ENCODE measurements around the gene CLEC4G.

CLEC4G gene

DNA sequence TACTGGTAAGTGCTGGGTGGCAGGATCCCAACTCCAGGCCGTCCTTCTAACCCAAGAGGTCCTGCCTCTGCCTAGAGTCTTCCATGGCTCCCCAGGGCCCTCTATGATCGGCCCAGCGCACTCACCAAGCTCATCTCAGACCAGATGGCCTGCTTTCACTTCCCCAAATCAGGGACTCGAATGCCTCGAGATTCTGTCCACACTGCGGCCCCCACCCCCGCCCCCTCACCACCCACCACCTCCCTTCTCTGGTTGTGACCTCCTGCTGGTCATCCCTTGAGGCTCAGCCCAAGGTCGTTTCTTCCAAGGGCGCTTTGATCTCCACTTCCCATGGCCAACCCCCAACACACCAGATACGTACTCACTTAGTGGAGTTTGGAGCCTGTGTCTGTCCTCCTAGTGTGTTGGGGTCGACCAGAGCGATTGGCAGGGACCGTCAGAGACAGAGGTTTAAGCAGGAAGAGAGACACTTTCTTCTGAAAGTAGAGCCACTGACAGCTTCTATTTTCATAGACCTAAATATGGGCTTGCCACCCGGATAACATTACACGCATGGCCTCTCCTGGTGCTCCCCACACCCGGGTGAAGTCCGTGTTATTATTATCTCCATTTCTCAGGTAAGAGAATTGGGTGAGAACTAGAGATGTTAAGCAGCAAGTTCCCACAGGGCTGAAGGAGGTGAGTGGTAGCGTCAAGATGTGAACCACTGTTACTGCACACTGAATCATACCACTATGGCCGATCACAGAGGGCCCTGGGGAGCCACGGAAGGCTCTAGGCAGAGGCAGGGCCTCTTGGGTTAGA lies 30.1 kb downstream of the CLEC4G start, which contains the start of gene FCER2:
Gene FCER2, minus strand, starts transcription at position 478 of the 804 bp plus-strand sequence. CDS start 2,371 bp downstream, outside the sequence.
- TF ChIP-seq CTCF (IDR thresholded peaks at IDR 0.05; ENCODE audit: low read depth, low read length), result no peak
- no peak for DNase-seq
- Histone ChIP-seq H3K4me3 (ENCODE audit: low read depth, low read length) (no peak within 1 kb of the TSS), H3K27me3 (peaks cover 20% of the 10 kb centered on the region), H3K9me3 (no peaks in the 10 kb centered on the region), H3K36me3 (no peaks in the 10 kb centered on the region), H3K4me1 (no peaks in the 10 kb centered on the region)

- H3K27me3 ChIP-seq, result peaks cover 24% of the 10 kb centered on the region
- no peaks in the 10 kb centered on the region for H3K36me3 ChIP-seq
- no peaks in the 10 kb centered on the region for H3K4me1 ChIP-seq
- no peaks in the 10 kb centered on the region for H3K9me3 ChIP-seq
- TF ChIP-seq CTCF (IDR thresholded peaks at IDR 0.05; ENCODE audit: low read depth, low read length), result no peak
- no peak for DNase-seq
- H3K4me3 ChIP-seq (ENCODE audit: low read depth, low read length), result no peak overlapping the region
These were observed 30.8 kb downstream of the CLEC4G start for GRCh38 chr19:7701049-7701653.

DNA sequence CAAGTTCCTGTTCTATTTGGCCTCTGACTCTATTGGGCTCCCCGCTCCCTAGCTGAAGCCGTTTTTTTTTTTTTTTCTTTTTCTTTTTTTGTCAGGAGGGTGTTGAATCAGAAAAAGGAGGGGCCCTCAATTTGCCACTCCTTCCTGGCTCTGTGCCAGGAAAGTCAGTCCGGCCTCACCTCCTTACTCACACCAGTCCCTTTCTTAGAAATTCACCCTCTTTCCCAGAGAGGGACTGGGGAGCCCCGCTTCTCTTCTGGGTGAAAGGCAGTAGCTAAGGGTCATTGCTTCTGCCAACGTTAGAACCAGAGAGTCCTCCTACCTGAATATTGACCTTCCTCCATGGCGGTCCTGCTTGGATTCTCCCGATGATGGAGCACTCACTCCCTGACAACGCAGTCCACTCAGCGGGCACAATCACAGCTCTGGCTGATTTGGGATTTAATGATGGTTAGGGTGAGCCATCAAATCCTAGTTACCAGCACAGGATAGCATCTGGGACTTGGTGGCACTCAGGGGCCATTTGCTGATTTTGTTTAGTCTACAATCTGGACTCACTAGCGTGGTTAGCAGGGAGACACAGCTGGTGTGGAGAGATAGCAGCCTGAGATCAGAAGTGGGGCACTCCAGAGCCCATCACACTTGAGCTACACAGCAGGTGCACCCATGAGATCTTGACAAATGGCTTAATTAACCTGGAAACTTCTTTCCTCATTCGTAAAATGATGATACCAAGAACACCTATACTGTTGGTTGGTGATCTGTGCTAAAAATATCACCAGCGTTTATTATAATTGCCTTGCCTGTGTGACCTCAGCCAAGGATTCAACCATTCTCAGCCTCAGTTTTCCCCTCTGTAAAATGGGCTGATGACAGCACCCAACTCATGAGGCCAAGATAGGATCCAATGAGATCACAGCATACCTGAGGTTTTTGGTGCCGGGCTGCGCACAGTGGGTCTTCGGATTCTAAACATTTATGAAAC lies 32.2 kb downstream of the CLEC4G start:
- no peak for DNase-seq
- Histone ChIP-seq H3K27me3 (peaks cover 24% of the 10 kb centered on the region), H3K36me3 (no peaks in the 10 kb centered on the region), H3K9me3 (no peaks in the 10 kb centered on the region), H3K4me3 (ENCODE audit: low read depth, low read length) (no peak overlapping the region), H3K4me1 (no peaks in the 10 kb centered on the region)
- TF ChIP-seq CTCF (IDR thresholded peaks at IDR 0.05; ENCODE audit: low read depth, low read length), result no peak

GRCh38 chr19:7699003-7699402 lies 32.9 kb downstream of the CLEC4G start:
- Histone ChIP-seq H3K27me3 (peaks cover 24% of the 10 kb centered on the region), H3K4me1 (no peaks in the 10 kb centered on the region), H3K36me3 (no peaks in the 10 kb centered on the region), H3K4me3 (ENCODE audit: low read depth, low read length) (no peak overlapping the region), H3K9me3 (no peaks in the 10 kb centered on the region)
- TF ChIP-seq CTCF (IDR thresholded peaks at IDR 0.05; ENCODE audit: low read depth, low read length), result no peak
- DNase-seq, result no peak

DNA sequence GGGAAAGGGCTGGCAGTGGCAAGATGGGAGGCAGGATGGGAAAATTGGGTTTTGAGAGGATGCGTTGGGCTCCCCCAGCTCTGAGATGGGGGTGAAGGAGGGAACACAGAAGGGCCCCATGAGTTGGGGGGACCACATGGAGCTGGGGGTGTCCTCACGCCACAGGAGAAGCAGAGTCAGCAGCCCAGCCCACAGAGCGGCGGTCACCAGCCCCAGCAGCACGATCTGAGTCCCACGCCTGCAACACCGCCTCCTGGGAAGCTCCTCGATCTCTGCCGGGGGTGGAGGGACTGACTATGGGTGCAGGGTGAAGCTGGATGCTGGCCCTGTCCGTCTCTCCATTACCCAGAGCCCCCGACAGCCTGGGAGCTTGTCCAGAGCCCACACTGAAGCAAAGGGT lies 33.3 kb downstream of the CLEC4G start:
- Histone ChIP-seq H3K27me3 (peaks cover 24% of the 10 kb centered on the region), H3K4me1 (no peaks in the 10 kb centered on the region), H3K36me3 (no peaks in the 10 kb centered on the region), H3K4me3 (ENCODE audit: low read depth, low read length) (no peak overlapping the region), H3K9me3 (no peaks in the 10 kb centered on the region)
- no peak for TF ChIP-seq CTCF (IDR thresholded peaks at IDR 0.05; ENCODE audit: low read depth, low read length)
- no peak for DNase-seq

All from BE2C (cell line).